HS-5 (cell line): ENCODE results near the gene AIG1.

Source experiments
- DNase-seq: peaks from one replicate; pipeline ENCODE4 v3.0.0-alpha.2; 2012; ENCODE audit warnings: low read depth

AIG1 gene

GRCh38 chr6:143372199-143372882 is 311.7 kb downstream of the AIG1 start:
- no peak for DNase-seq

GRCh38 chr6:143374014-143374413 is 313.3 kb downstream of the AIG1 start:
- no peak for DNase-seq

GRCh38 chr6:143375022-143375585 is 314.4 kb downstream of the AIG1 start:
- no peak for DNase-seq

DNA sequence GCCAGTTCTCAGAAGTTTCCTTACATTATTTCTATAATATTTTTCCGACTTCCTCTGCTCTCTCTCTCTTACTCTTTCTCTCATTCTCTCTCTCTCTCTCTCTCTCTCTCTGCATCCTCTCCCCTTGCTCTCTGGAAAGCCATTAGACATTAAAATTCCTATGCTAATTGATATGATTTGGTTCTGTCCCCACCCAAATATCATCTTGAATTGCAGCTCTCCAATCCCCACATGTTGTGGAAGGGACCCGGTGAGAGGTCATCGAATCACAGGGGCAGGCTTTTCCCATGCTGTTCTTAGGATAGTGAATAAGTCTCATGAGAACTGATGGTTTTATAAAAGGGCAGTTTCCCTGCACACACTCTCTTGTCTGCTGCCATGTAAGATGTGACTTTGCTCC is 315.7 kb downstream of the AIG1 start:
- no peak for DNase-seq

DNA sequence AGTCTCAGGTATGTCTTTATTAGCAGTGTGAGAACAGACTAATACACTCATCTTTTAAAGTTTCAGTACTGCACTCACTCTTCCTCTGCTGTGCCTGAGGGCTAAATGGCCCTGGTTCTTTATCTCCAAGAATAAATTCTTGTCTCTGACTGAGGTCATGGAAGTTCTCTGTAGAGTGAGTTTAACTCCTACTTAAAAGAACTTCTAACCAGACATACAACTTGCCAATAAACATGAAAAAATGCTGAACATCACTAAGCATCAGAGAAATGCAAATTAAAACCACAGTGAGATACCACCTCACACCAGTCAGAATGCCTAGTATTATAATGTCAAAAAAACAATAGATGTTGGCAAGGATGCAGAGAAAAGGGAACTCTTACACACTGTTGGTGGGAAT is 316.2 kb downstream of the AIG1 start:
- no peak for DNase-seq

- DNase-seq, result no peak
Observed at GRCh38 chr6:143385636-143386035, 324.9 kb downstream of the AIG1 start.

- no peak for DNase-seq
Observed at GRCh38 chr6:143390278-143390677, 329.6 kb downstream of the AIG1 start.
